Coronary artery (tissue), 2 donors: Measurements from ENCODE around the gene ST7L.
"Not testable (repeated sequence)": the region's sequence is repeated elsewhere in the genome, so short reads cannot be mapped to it uniquely, and the experiment has no call there.

ENCODE experiments used
- DNase-seq: peaks from one replicate; pipeline ENCODE4 v3.0.0-alpha.2; 2017; ENCODE audit warnings: low spot score
- H3K27ac ChIP-seq, 2 donors: fragments of 200-600 bp; sonication (generic); one replicate each; pipeline ENCODE4 v1.5.1; 2016 to 2019
- H3K4me3 ChIP-seq: fragments of 200-600 bp; sonication (generic); 2 replicates; pipeline ENCODE4 v1.5.1; 2016; ENCODE audit warnings: mild to moderate bottlenecking, moderate library complexity
- CTCF ChIP-seq: fragments of 200-600 bp; sonication (generic); IDR thresholded peaks from one replicate; pipeline ENCODE4 v1.5.1; 2019; ENCODE audit warnings: antibody characterized with exemption

The ST7L gene

GRCh38 chr1:112502826-112503225, 116.1 kb downstream of the ST7L start:
- no peak overlapping the region for H3K4me3 ChIP-seq
- no peak overlapping the region for H3K27ac ChIP-seq
- DNase-seq, result no peak
- no peak for TF ChIP-seq CTCF

GRCh38 chr1:112501810-112502641, 116.9 kb downstream of the ST7L start:
- H3K27ac ChIP-seq, result no peak overlapping the region
- DNase-seq, result no peak
- TF ChIP-seq CTCF, result peak; percentile 52
- H3K4me3 ChIP-seq, result peak overlapping the region; percentile 73

- Histone ChIP-seq H3K27ac (no peak overlapping the region), H3K4me3 (no peak overlapping the region)
- TF ChIP-seq CTCF, result no peak
- no peak for DNase-seq
Measured at GRCh38 chr1:112496290-112496689, 122.7 kb downstream of the ST7L start.

- Histone ChIP-seq H3K4me3 (no peak overlapping the region), H3K27ac (no peak overlapping the region)
- DNase-seq, result no peak
- no peak for TF ChIP-seq CTCF
Measured at GRCh38 chr1:112493351-112493750, 125.6 kb downstream of the ST7L start.

GRCh38 chr1:112492076-112492475, 126.9 kb downstream of the ST7L start:
- no peak for TF ChIP-seq CTCF
- Histone ChIP-seq H3K4me3 (no peak overlapping the region), H3K27ac (no peak overlapping the region)
- DNase-seq, result no peak

GRCh38 chr1:112488141-112488540, 130.8 kb downstream of the ST7L start:
- DNase-seq, result no peak
- no peak overlapping the region for H3K27ac ChIP-seq
- H3K4me3 ChIP-seq, result no peak overlapping the region
- TF ChIP-seq CTCF, result no peak

GRCh38 chr1:112487686-112488085, 131.3 kb downstream of the ST7L start:
- H3K27ac ChIP-seq, DNase-seq, H3K4me3 ChIP-seq: not testable (repeated sequence)

GRCh38 chr1:112486063-112486462, 132.9 kb downstream of the ST7L start:
- not testable (repeated sequence) for H3K4me3 ChIP-seq, DNase-seq, H3K27ac ChIP-seq
